Measurements from ENCODE around the gene DUSP21. TPM values are rescaled to one million over a fixed set of nuclear protein-coding genes. Genes with fewer than 3 reads are reported as not detected.
"Not testable (repeated sequence)": the region's sequence is repeated elsewhere in the genome, so short reads cannot be mapped to it uniquely, and the experiment has no call there.

The DUSP21 gene
- total RNA-seq, 2 donors from 2014 or later: not detected

GRCh38 chrX:44889824-44890223 lies 46.0 kb downstream of the DUSP21 start:
- ATAC-seq (replicated peaks in 1 of 2) (no peak), DNase-seq (no peak)
- H3K27ac Mint-ChIP-seq: peak overlapping the region; percentile 89
- H3K9me3 Mint-ChIP-seq: peaks cover 0 to 2% of the 10 kb centered on the region in 2 donors
- peak overlapping the region in 1 of 2 donors; percentile 77 for H3K4me3 Mint-ChIP-seq
- peaks cover 0 to 11% of the 10 kb centered on the region in 2 donors for H3K36me3 Mint-ChIP-seq (ENCODE audit: insufficient read depth in 2 of 2)
- peaks cover 57% of the 10 kb centered on the region for H3K4me1 Mint-ChIP-seq (ENCODE audit: low read depth)
- H3K27me3 Mint-ChIP-seq (ENCODE audit: low read depth): no peaks in the 10 kb centered on the region

GRCh38 chrX:44890247-44890646 lies 46.4 kb downstream of the DUSP21 start:
- H3K36me3 Mint-ChIP-seq (ENCODE audit: insufficient read depth in 2 of 2): peaks cover 0 to 13% of the 10 kb centered on the region in 2 donors
- ATAC-seq (replicated peaks in 1 of 2) (no peak), DNase-seq (no peak)
- no peaks in the 10 kb centered on the region for H3K27me3 Mint-ChIP-seq (ENCODE audit: low read depth)
- peaks cover 59% of the 10 kb centered on the region for H3K4me1 Mint-ChIP-seq (ENCODE audit: low read depth)
- H3K9me3 Mint-ChIP-seq: peaks cover 0 to 2% of the 10 kb centered on the region in 2 donors
- peak overlapping the region in 1 of 2 donors; percentile 77 for H3K4me3 Mint-ChIP-seq
- H3K27ac Mint-ChIP-seq: peak overlapping the region; percentile 89

DNA sequence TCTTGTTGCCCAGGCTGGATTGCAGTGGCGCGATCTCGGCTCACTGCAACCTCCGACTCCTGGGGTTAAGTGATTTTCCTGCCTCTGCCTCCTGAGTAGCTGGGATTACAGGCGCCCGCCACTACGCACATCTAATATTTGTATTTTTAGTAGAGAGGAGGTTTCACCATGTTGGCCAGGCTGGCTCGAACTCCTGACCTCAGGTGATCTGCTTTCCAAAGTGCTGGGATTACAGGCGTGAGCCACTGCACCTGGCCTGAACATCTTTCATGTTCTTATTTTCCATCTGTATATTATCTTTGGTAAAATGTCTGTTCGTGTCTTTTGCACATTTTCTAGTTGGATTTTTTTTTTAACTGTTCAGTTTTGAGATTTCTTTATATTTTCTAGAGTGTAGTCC lies 46.9 kb downstream of the DUSP21 start:
- H3K4me3 Mint-ChIP-seq; H3K9me3 Mint-ChIP-seq; H3K27ac Mint-ChIP-seq; H3K27me3 Mint-ChIP-seq (ENCODE audit: low read depth); ATAC-seq (replicated peaks in 1 of 2); DNase-seq: not testable (repeated sequence)
- peaks cover 64% of the 10 kb centered on the region for H3K4me1 Mint-ChIP-seq (ENCODE audit: low read depth)
- H3K36me3 Mint-ChIP-seq (ENCODE audit: insufficient read depth in 2 of 2): peaks cover 0 to 17% of the 10 kb centered on the region in 2 donors

- Mint-ChIP-seq H3K27me3 (ENCODE audit: low read depth) (no peaks in the 10 kb centered on the region), H3K27ac (no peak overlapping the region), H3K4me1 (ENCODE audit: low read depth) (peaks cover 63% of the 10 kb centered on the region), H3K4me3 (no peak overlapping the region), H3K9me3 (peaks cover 0 to 6% of the 10 kb centered on the region in 2 donors), H3K36me3 (ENCODE audit: insufficient read depth in 2 of 2) (peaks cover 0 to 25% of the 10 kb centered on the region in 2 donors)
- DNase-seq: no peak
- ATAC-seq (replicated peaks in 1 of 2): no peak
These were observed 47.8 kb downstream of the DUSP21 start for GRCh38 chrX:44891642-44892041.

Other genes with a start within 250 kb of the DUSP21 start
- 10 to 100 TPM; 36.4 to 51.0 TPM for gene KDM6A, start 29.2 kb downstream of the DUSP21 start, total RNA-seq